ENCODE data around the gene FGA.
A peak's percentile ranks its signal among the peaks of the same experiment; 100 is the strongest.

FGA gene

DNA sequence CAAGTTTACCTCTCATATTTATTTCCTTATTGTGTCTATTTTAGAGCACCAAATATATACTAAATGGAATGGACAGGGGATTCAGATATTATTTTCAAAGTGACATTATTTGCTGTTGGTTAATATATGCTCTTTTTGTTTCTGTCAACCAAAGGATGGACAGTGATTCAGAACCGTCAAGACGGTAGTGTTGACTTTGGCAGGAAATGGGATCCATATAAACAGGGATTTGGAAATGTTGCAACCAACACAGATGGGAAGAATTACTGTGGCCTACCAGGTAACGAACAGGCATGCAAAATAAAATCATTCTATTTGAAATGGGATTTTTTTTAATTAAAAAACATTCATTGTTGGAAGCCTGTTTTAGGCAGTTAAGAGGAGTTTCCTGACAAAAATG lies 21.5 kb downstream of the FGA start:
- H3K4me1 ChIP-seq (ENCODE audit: control insufficient read depth, insufficient read depth, low read length), result no peaks in the 10 kb centered on the region
- no peak overlapping the region for H3K9ac ChIP-seq (ENCODE audit: low read length)
- H3K4me3 ChIP-seq (ENCODE audit: low read length), result no peak overlapping the region
- H3K36me3 ChIP-seq (ENCODE audit: control insufficient read depth, insufficient read depth, low read length), result no peaks in the 10 kb centered on the region
- no peaks in the 10 kb centered on the region for H3K9me3 ChIP-seq (ENCODE audit: control insufficient read depth, low read length)
- H3K27me3 ChIP-seq (ENCODE audit: control insufficient read depth, insufficient read depth, low read length), result no peaks in the 10 kb centered on the region

DNA sequence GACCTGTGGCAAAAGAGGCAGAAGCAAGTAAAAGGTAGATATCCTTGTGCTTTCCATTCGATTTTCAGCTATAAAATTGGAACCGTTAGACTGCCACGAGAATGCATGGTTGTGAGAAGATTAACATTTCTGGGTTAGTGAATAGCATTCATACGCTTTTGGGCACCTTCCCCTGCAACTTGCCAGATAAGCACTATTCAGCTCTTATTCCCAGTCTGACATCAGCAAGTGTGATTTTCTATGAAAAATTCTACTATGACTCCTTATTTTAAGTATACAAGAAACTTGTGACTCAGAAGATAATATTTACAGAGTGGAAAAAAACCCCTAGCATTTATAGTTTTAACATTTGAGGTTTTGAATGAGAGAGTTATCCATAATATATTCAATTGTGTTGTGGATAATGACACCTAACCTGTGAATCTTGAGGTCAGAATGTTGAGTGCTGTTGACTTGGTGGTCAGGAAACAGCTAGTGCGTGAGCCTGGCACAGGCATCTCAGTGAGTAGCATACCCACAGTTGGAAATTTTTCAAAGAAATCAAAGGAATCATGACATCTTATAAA lies 23.8 kb downstream of the FGA start:
- no peaks in the 10 kb centered on the region for H3K36me3 ChIP-seq (ENCODE audit: control insufficient read depth, insufficient read depth, low read length)
- no peaks in the 10 kb centered on the region for H3K9me3 ChIP-seq (ENCODE audit: control insufficient read depth, low read length)
- H3K4me1 ChIP-seq (ENCODE audit: control insufficient read depth, insufficient read depth, low read length), result no peaks in the 10 kb centered on the region
- no peak overlapping the region for H3K9ac ChIP-seq (ENCODE audit: low read length)
- no peak overlapping the region for H3K4me3 ChIP-seq (ENCODE audit: low read length)
- no peaks in the 10 kb centered on the region for H3K27me3 ChIP-seq (ENCODE audit: control insufficient read depth, insufficient read depth, low read length)

DNA sequence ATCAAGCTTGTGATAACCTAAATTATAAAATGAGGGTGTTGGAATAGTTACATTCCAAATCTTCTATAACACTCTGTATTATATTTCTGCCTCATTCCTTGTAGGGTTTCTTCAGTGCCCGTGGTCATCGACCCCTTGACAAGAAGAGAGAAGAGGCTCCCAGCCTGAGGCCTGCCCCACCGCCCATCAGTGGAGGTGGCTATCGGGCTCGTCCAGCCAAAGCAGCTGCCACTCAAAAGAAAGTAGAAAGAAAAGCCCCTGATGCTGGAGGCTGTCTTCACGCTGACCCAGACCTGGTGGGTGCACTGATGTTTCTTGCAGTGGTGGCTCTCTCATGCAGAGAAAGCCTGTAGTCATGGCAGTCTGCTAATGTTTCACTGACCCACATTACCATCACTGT lies 24.8 kb downstream of the FGA start:
- Histone ChIP-seq H3K4me1 (ENCODE audit: control insufficient read depth, insufficient read depth, low read length) (no peaks in the 10 kb centered on the region), H3K4me3 (ENCODE audit: low read length) (no peak overlapping the region), H3K27me3 (ENCODE audit: control insufficient read depth, insufficient read depth, low read length) (no peaks in the 10 kb centered on the region), H3K9me3 (ENCODE audit: control insufficient read depth, low read length) (no peaks in the 10 kb centered on the region), H3K9ac (ENCODE audit: low read length) (no peak overlapping the region), H3K36me3 (ENCODE audit: control insufficient read depth, insufficient read depth, low read length) (no peaks in the 10 kb centered on the region)

DNA sequence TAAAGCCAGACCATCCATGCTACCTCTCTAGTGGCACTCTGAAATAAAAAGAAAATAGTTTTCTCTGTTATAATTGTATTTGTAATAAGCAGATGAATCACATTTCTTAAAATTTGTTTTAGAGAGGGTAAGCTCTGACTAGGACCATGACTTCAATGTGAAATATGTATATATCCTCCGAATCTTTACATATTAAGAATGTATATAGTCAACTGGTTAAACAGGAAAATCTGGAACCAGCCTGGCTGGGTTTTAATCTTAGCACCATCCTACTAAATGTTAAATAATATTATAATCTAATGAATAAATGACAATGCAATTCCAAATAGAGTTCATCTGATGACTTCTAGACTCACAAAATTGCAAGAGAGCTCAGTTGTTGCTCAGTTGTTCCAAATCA lies 26.2 kb downstream of the FGA start:
- H3K36me3 ChIP-seq (ENCODE audit: control insufficient read depth, insufficient read depth, low read length), result no peaks in the 10 kb centered on the region
- no peaks in the 10 kb centered on the region for H3K27me3 ChIP-seq (ENCODE audit: control insufficient read depth, insufficient read depth, low read length)
- H3K4me3 ChIP-seq (ENCODE audit: low read length), result no peak overlapping the region
- H3K4me1 ChIP-seq (ENCODE audit: control insufficient read depth, insufficient read depth, low read length), result no peaks in the 10 kb centered on the region
- no peaks in the 10 kb centered on the region for H3K9me3 ChIP-seq (ENCODE audit: control insufficient read depth, low read length)
- no peak overlapping the region for H3K9ac ChIP-seq (ENCODE audit: low read length)

DNA sequence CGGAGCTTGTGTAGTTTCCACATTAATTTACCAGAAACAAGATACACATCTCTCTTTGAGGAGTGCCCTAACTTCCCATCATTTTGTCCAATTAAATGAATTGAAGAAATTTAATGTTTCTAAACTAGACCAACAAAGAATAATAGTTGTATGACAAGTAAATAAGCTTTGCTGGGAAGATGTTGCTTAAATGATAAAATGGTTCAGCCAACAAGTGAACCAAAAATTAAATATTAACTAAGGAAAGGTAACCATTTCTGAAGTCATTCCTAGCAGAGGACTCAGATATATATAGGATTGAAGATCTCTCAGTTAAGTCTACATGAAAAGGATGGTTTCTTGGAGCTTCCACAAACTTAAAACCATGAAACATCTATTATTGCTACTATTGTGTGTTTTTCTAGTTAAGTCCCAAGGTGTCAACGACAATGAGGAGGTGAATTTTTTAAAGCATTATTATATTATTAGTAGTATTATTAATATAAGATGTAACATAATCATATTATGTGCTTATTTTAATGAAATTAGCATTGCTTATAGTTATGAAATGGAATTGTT lies 27.8 kb downstream of the FGA start, which contains the start of gene FGB:
FGB (plus strand) TSS at position 315 of the 558 bp plus-strand sequence; CDS start at position 323, 8 bp downstream.
- Histone ChIP-seq H3K9me3 (ENCODE audit: control insufficient read depth, low read length) (no peaks in the 10 kb centered on the region), H3K4me3 (ENCODE audit: low read length) (no peak within 1 kb of the TSS), H3K4me1 (ENCODE audit: control insufficient read depth, insufficient read depth, low read length) (no peaks in the 10 kb centered on the region), H3K36me3 (ENCODE audit: control insufficient read depth, insufficient read depth, low read length) (no peaks in the 10 kb centered on the region), H3K9ac (ENCODE audit: low read length) (no peak within 1 kb of the TSS), H3K27me3 (ENCODE audit: control insufficient read depth, insufficient read depth, low read length) (no peaks in the 10 kb centered on the region)

DNA sequence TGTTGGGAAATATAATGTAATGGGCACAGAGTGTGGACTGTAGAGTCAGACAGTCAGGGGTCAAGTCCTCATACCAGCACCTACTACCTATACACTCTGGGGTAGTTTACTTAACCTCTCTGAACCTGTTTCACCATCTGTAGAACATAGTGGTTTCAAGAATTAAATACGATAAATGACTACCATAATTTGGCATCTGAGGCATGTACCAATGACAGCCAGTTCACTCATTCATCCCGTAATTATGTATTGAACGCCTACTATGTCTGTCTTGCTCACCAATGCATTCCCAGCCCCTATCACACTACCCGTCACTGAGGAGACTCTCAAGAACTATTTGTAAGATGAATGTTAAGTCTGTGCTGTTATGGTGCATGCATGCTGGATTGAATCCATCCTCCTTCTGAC lies 29.7 kb downstream of the FGA start:
- Histone ChIP-seq H3K9me3 (ENCODE audit: control insufficient read depth, low read length) (no peaks in the 10 kb centered on the region), H3K4me1 (ENCODE audit: control insufficient read depth, insufficient read depth, low read length) (no peaks in the 10 kb centered on the region), H3K4me3 (ENCODE audit: low read length) (no peak overlapping the region), H3K36me3 (ENCODE audit: control insufficient read depth, insufficient read depth, low read length) (no peaks in the 10 kb centered on the region), H3K9ac (ENCODE audit: low read length) (no peak overlapping the region), H3K27me3 (ENCODE audit: control insufficient read depth, insufficient read depth, low read length) (no peaks in the 10 kb centered on the region)

DNA sequence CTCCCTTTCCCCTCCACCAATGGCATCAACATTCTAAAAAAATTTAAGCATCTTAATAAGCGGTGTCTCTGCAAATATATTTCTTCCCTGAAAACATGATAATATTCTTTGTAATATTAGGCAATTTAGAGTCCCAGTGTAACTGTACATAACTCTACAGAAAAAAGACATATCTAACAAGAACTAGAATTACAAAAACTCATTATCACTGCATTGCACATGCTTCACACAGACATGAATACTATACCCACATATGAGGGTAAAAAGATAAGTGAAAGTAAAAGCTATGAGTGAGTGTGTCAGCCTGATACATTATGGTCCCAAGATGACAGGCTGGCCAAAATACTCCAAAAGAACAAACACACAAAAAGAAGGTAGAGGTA lies 30.1 kb downstream of the FGA start:
- H3K9me3 ChIP-seq (ENCODE audit: control insufficient read depth, low read length), result no peaks in the 10 kb centered on the region
- no peak overlapping the region for H3K4me3 ChIP-seq (ENCODE audit: low read length)
- no peak overlapping the region for H3K9ac ChIP-seq (ENCODE audit: low read length)
- no peaks in the 10 kb centered on the region for H3K27me3 ChIP-seq (ENCODE audit: control insufficient read depth, insufficient read depth, low read length)
- no peaks in the 10 kb centered on the region for H3K4me1 ChIP-seq (ENCODE audit: control insufficient read depth, insufficient read depth, low read length)
- H3K36me3 ChIP-seq (ENCODE audit: control insufficient read depth, insufficient read depth, low read length), result no peaks in the 10 kb centered on the region

DNA sequence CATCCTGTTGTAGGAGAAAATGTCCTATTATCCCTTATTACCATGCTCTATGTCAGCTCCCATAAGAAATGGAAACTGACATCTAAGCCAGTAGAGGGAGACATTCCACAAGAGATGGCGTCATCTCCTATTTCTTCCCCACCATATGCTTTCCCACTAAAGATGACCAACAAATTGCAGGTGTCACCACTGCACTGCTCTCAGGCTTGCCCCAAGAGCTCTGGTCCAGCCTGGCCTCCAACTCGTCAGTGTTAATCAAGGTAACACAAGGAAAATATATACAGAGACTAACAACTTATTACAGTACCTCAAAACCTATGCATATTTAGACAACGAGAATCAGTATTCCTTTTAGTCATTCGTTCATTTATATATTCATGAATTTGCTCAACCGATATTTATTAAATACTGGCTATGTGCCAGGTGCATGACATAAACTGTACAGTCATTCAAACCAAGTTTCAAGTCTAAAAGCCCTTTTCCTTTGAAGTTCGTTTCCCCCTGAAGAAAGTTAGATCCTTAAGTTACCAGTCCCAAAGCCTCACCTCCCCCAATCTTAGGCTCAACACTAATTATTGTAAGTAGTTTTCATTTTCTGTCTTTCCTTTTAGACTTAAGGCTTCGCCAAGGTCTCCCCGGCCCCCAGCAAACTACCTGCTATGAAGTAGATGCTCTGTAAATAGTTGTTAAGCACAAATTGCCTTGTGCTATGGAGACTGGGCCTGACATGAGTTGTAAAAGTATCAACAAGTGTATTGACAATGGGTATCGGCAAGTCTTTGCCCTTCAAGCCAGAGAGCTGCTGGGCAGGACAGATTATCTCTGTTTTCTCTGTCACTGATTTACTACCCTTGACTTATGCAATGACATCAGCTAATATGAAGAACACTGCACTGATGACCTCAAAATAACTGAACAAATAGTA lies 30.8 kb downstream of the FGA start:
- Histone ChIP-seq H3K4me3 (ENCODE audit: low read length) (no peak overlapping the region), H3K9me3 (ENCODE audit: control insufficient read depth, low read length) (no peaks in the 10 kb centered on the region), H3K9ac (ENCODE audit: low read length) (no peak overlapping the region), H3K4me1 (ENCODE audit: control insufficient read depth, insufficient read depth, low read length) (no peaks in the 10 kb centered on the region), H3K36me3 (ENCODE audit: control insufficient read depth, insufficient read depth, low read length) (no peaks in the 10 kb centered on the region), H3K27me3 (ENCODE audit: control insufficient read depth, insufficient read depth, low read length) (no peaks in the 10 kb centered on the region)

DNA sequence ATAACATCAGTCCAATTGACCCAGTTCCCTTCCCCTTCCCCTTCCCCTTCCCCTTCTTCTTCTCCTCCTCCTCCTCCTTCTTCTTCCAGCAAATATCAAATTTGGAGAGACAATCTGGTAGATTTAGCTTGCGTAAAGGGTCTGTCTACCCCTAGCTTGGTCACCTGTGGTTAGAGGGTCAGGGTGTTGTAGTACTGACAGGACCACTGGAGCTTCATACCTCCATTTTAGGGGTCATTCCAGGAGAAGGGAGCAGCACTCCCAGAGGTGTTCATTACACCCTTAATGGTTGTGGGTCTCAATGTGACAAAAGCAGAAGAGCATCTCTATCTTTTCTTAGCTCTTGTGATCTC lies 31.4 kb downstream of the FGA start:
- H3K9me3 ChIP-seq (ENCODE audit: control insufficient read depth, low read length), result no peaks in the 10 kb centered on the region
- H3K4me1 ChIP-seq (ENCODE audit: control insufficient read depth, insufficient read depth, low read length), result no peaks in the 10 kb centered on the region
- H3K4me3 ChIP-seq (ENCODE audit: low read length), result no peak overlapping the region
- H3K9ac ChIP-seq (ENCODE audit: low read length), result no peak overlapping the region
- H3K27me3 ChIP-seq (ENCODE audit: control insufficient read depth, insufficient read depth, low read length), result no peaks in the 10 kb centered on the region
- no peaks in the 10 kb centered on the region for H3K36me3 ChIP-seq (ENCODE audit: control insufficient read depth, insufficient read depth, low read length)

DNA sequence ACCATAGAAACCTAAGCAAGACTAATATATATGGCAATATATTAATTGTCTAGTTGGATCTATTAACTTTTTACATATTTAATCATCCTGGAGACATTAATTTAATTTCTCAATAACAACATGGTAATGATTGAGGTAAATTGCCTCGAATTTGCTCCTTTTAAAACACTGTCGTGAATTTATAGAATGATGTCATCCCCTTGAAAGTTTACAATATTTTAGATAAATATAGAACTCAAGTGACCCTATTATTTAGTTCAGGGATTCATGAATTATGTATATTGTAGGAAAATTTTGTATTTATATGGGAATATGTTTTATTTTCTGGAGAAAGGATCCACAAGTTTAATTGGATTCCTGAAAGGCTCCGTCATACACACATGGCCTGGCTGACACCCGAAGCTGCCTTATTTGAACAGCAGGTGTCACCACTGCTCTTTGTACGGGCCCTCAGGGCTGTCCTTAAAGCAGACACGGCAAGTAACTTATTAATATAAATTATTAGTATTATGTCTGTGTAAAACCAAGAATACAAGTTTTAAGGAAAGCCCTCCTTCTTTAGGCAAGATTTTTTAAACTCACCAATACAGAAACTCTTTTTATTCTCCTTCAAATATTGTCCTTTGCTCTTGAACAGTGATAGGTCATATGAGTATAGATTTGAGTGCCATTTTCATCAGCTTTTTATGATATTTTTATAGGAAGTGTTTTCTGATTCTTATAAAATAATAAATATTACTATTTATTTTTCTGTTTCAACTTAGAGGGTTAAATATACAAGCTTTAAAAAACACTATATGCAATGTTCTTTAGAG lies 38.5 kb downstream of the FGA start:
- H3K36me3 ChIP-seq (ENCODE audit: control insufficient read depth, insufficient read depth, low read length), result no peaks in the 10 kb centered on the region

DNA sequence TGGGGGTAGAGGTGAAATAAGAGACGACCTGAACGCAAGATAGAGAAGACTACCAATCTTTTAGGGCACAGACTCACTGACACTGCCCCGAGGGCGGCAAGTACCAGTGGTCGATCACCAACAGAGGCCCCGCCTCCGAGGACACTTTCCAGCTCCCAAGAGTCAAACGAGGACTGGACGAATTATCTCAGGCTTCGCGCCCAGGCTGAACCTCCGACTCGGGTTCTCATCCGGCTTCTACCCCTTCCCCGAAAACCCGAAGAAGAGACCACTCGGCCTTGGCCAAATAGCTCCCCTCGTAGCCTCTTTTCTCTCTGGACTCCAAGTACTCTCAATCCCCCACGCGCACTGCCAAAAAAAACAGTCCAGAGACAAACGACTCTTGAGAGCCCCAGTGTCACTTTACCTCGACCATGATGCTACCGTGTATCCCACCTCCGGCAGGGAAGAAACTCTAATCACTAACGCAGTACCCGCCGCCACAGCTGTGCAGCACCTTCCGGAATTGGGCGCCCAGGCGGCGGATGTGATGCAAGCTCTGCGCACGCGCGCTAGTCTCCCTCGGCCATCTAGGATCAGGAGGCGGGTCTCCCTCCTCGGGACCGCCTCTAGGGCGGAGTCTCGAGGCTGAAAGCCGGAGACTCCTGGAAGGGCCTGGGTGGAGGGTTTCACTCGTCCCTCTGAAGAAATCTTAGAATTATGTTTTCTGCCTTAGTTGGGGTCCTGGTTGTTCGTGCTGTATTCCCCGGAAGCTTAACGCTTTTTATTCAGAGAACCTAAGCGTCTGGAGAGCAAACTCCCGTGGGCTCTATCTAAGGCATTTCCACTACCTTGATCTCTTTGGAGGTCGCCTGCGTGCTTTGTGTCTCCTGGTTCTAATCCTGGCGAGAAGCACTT lies 40.4 kb downstream of the FGA start, which contains the start of gene PLRG1:
PLRG1 (minus strand) TSS at position 507 of the 897 bp plus-strand sequence; CDS start at position 415, 92 bp downstream.
- no peaks in the 10 kb centered on the region for H3K36me3 ChIP-seq (ENCODE audit: control insufficient read depth, insufficient read depth, low read length)
- peak within 1 kb of the TSS; percentile 96 for H3K9ac ChIP-seq (ENCODE audit: low read length)
- peak within 1 kb of the TSS; percentile 86 for H3K4me3 ChIP-seq (ENCODE audit: low read length)
- peaks cover 6% of the 10 kb centered on the region for H3K4me1 ChIP-seq (ENCODE audit: control insufficient read depth, insufficient read depth, low read length)
- no peaks in the 10 kb centered on the region for H3K9me3 ChIP-seq (ENCODE audit: control insufficient read depth, low read length)
- H3K27me3 ChIP-seq (ENCODE audit: control insufficient read depth, insufficient read depth, low read length), result no peaks in the 10 kb centered on the region

More for the DNA sequence above, 38.5 kb downstream of the FGA start:
- H3K4me1 ChIP-seq (ENCODE audit: control insufficient read depth, insufficient read depth, low read length), result peaks cover 6% of the 10 kb centered on the region
- no peaks in the 10 kb centered on the region for H3K27me3 ChIP-seq (ENCODE audit: control insufficient read depth, insufficient read depth, low read length)
- no peak overlapping the region for H3K9ac ChIP-seq (ENCODE audit: low read length)
- no peak overlapping the region for H3K4me3 ChIP-seq (ENCODE audit: low read length)
- no peaks in the 10 kb centered on the region for H3K9me3 ChIP-seq (ENCODE audit: control insufficient read depth, low read length)
